ENCODE measurements around the gene SLC36A1.

DNA sequence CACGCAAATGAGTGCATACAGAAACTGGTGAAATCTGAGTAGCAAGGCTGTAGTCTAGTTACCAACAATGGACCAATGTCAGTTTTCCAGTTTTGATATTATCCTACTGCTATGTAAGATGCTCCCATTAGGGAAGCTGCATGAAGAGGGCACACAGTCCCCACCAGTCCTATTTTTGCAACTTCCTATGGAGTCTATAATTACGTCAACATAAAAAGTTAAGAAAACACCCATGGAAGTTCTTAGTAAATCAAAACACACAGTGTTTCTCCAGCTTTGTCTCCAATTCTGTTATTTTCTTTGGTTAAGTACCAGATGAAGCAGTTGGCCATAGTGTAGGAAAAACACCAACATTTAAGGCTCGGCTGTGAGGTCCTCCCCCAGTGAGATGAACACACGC is 85.0 kb downstream of the SLC36A1 start:
- TF ChIP-seq, protein P1, sequence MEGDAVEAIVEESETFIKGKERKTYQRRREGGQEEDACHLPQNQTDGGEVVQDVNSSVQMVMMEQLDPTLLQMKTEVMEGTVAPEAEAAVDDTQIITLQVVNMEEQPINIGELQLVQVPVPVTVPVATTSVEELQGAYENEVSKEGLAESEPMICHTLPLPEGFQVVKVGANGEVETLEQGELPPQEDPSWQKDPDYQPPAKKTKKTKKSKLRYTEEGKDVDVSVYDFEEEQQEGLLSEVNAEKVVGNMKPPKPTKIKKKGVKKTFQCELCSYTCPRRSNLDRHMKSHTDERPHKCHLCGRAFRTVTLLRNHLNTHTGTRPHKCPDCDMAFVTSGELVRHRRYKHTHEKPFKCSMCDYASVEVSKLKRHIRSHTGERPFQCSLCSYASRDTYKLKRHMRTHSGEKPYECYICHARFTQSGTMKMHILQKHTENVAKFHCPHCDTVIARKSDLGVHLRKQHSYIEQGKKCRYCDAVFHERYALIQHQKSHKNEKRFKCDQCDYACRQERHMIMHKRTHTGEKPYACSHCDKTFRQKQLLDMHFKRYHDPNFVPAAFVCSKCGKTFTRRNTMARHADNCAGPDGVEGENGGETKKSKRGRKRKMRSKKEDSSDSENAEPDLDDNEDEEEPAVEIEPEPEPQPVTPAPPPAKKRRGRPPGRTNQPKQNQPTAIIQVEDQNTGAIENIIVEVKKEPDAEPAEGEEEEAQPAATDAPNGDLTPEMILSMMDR (IDR thresholded peaks at IDR 0.05) = no peak
- TF ChIP-seq POLR2AphosphoS5 (IDR thresholded peaks at IDR 0.05; ENCODE audit: low read depth, low read length) (no peak), TCF7L2 (IDR thresholded peaks at IDR 0.05; ENCODE audit: low read depth, low read length) (no peak)
